HCT116 (cell line): ENCODE results near the gene ARID4A. TPM values are rescaled to one million over a fixed set of nuclear protein-coding genes. Genes with fewer than 3 reads are reported as not detected.

Experiments used
- ATAC-seq: fragments of 200-7000 bp; cut with Tn5 transposase; 2 replicates; pipeline ENCODE4 v1.9.1; 2020; ENCODE audit warnings: mild to moderate bottlenecking, moderate library complexity
- BruUV-seq: library from RNA; stranded (reverse); fragments of 400-500 nt; replicated peaks from 2 replicates; lab custom pipeline; 2021; lab: Mats Ljungman, UMichigan
- CTCF ChIA-PET: fragments of 300-600 bp; sonication (Branson Sonifier 250); formaldehyde crosslinking; loops from one replicate; lab custom pipeline; 2021; ENCODE audit warnings: antibody characterized with exemption; lab: Charles Lee
- POLR2A ChIA-PET: fragments of 300-600, 350-600 bp; sonication (Branson Sonifier 250); formaldehyde crosslinking; loops from one replicate; lab custom pipeline; 2021; ENCODE audit warnings: antibody characterized with exemption; lab: Charles Lee
- RAD21 ChIA-PET, 2 experiments: fragments of 300-600 bp; sonication (Branson Sonifier 250); formaldehyde crosslinking; loops; one replicate each; lab custom pipeline; 2023; ENCODE audit warnings: low total read pairs in 2 of 2; ENCODE audit not compliant: uncharacterized antibody in 2 of 2, unreplicated experiment in 2 of 2, low non-redundant PET in 1 of 2; lab: Charles Lee
- DNase-seq: peaks from one replicate; pipeline ENCODE4 v3.0.0-alpha.2; 2010; ENCODE audit warnings: low read depth, low spot score
- H2AFZ ChIP-seq: fragments of 200-600 bp; shearing (Covaris generic), sonication (generic); 2 replicates; pipeline ENCODE4 v1.6.1; 2017; ENCODE audit warnings: low read depth, mixed run types, mixed read lengths, antibody characterized with exemption, low read length; ENCODE audit not compliant: poor library complexity, severe bottlenecking
- H3K27ac ChIP-seq: 2 replicates; pipeline ENCODE4 v1.5.1; 2012; ENCODE audit warnings: low read depth, low read length
- H3K27me3 ChIP-seq: fragments of 200-600 bp; sonication (generic); 2 replicates; pipeline ENCODE4 v1.6.1; 2016; ENCODE audit warnings: mixed run types, low read length, mixed read lengths; ENCODE audit not compliant: insufficient read depth
- H3K36me3 ChIP-seq, 2 experiments: fragments of 200-500 bp in 1 of 2; fragments of 200-600 bp in 1 of 2; sonication (Bioruptor generic) in 1 of 2; sonication (generic) in 1 of 2; 2 replicates each; pipeline versions ENCODE4 v1.5.1 to v1.6.1; 2014 to 2016; ENCODE audit warnings: low read length in 2 of 2, inconsistent platforms in 1 of 2, mixed read lengths in 1 of 2, mixed run types in 1 of 2; ENCODE audit not compliant: insufficient read depth in 2 of 2, control insufficient read depth in 1 of 2
- H3K4me1 ChIP-seq, 2 experiments: fragments of 200-600 bp in 1 of 2; sonication (generic) in 1 of 2; 2 replicates each; pipeline versions ENCODE4 v1.5.1 to v1.6.1; 2012 to 2017; ENCODE audit warnings: low read length in 2 of 2, inconsistent platforms in 1 of 2, mild to moderate bottlenecking in 1 of 2, mixed read lengths in 1 of 2, mixed run types in 1 of 2, moderate library complexity in 1 of 2; ENCODE audit not compliant: insufficient read depth in 2 of 2, control insufficient read depth in 1 of 2
- H3K4me2 ChIP-seq: fragments of 200-600 bp; sonication (generic); 2 replicates; pipeline ENCODE4 v1.6.1; 2017; ENCODE audit warnings: mixed run types, low read length, mixed read lengths
- H3K4me3 ChIP-seq, 2 experiments: fragments of 200-600 bp in 1 of 2; sonication (generic) in 1 of 2; replicated peaks in 1 of 2; 2 replicates each; pipeline ENCODE4 v1.5.1; 2011 to 2016; ENCODE audit warnings: low read length in 2 of 2, control low read depth in 1 of 2, low read depth in 1 of 2, mild to moderate bottlenecking in 1 of 2, mixed read lengths in 1 of 2, mixed run types in 1 of 2
- H3K79me2 ChIP-seq: fragments of 200-600 bp; sonication (generic); 2 replicates; pipeline ENCODE4 v1.6.1; 2017; ENCODE audit warnings: mild to moderate bottlenecking, mixed run types, low read length, moderate library complexity, mixed read lengths; ENCODE audit not compliant: insufficient read depth
- H3K9ac ChIP-seq: fragments of 200-600 bp; sonication (generic); 2 replicates; pipeline ENCODE4 v1.6.1; 2016; ENCODE audit warnings: low read length, mixed read lengths
- H3K9me2 ChIP-seq: fragments of 200-600 bp; sonication (generic), shearing (Covaris generic); 2 replicates; pipeline ENCODE4 v1.6.1; 2017; ENCODE audit warnings: mixed run types, mild to moderate bottlenecking, moderate library complexity; ENCODE audit not compliant: insufficient read depth
- H3K9me3 ChIP-seq, 2 experiments: fragments of 200-500 bp in 1 of 2; fragments of 200-600 bp in 1 of 2; sonication (Bioruptor generic) in 1 of 2; sonication (generic) in 1 of 2; 2 replicates each; pipeline ENCODE4 v1.6.1; 2014 to 2017; ENCODE audit warnings: low read length in 2 of 2, mixed read lengths in 2 of 2, inconsistent platforms in 1 of 2, low read depth in 1 of 2, mild to moderate bottlenecking in 1 of 2, mixed run types in 1 of 2, moderate library complexity in 1 of 2; ENCODE audit not compliant: control insufficient read depth in 1 of 2, insufficient read depth in 1 of 2
- H4K20me1 ChIP-seq: fragments of 200-600 bp; sonication (generic), shearing (Covaris generic); 2 replicates; pipeline ENCODE4 v1.6.1; 2017; ENCODE audit warnings: mixed run types, mild to moderate bottlenecking, moderate library complexity; ENCODE audit not compliant: insufficient read depth
- CBX3 ChIP-seq: IDR thresholded peaks from 2 replicates; pipeline ENCODE4 v1.6.1; 2012; ENCODE audit warnings: low read depth
- CEBPB ChIP-seq: IDR thresholded peaks from 2 replicates; pipeline ENCODE4 v1.6.1; 2012; ENCODE audit warnings: low read depth
- CTCF ChIP-seq, 3 experiments: fragments of 200-600 bp in 1 of 3; sonication (generic) in 1 of 3; IDR thresholded peaks in 2 of 3; conservative IDR thresholded peaks in 1 of 3; 2 replicates each; pipeline ENCODE4 v1.5.1; 2012 to 2017; ENCODE audit warnings: low read depth in 2 of 3, low read length in 2 of 3, antibody characterized with exemption in 1 of 3, borderline replicate concordance in 1 of 3, control low read depth in 1 of 3, mild to moderate bottlenecking in 1 of 3, mixed read lengths in 1 of 3, mixed run types in 1 of 3, moderate library complexity in 1 of 3; ENCODE audit not compliant: insufficient read depth in 1 of 3
- EGR1 ChIP-seq: IDR thresholded peaks from 2 replicates; pipeline ENCODE4 v1.6.1; 2012; ENCODE audit warnings: low read depth
- EZH2phosphoT487 ChIP-seq: fragments of 200-600 bp; IDR thresholded peaks from 2 replicates; pipeline ENCODE4 v1.6.1; 2018; ENCODE audit warnings: antibody characterized with exemption, borderline replicate concordance
- FOSL1 ChIP-seq: IDR thresholded peaks from 2 replicates; pipeline ENCODE4 v1.6.1; 2012; ENCODE audit warnings: low read depth
- JUND ChIP-seq: IDR thresholded peaks from 2 replicates; pipeline ENCODE4 v1.6.1; 2012
- MAX ChIP-seq: IDR thresholded peaks from 2 replicates; pipeline ENCODE4 v1.6.1; 2012
- POLR2A ChIP-seq: IDR thresholded peaks from 2 replicates; pipeline ENCODE4 v1.7.0; 2011; ENCODE audit warnings: borderline replicate concordance; ENCODE audit not compliant: insufficient read depth, insufficient read length; ENCODE audit errors: extremely low read depth
- POLR2AphosphoS5 ChIP-seq: IDR thresholded peaks from 2 replicates; pipeline ENCODE4 v1.6.1; 2011; ENCODE audit warnings: mild to moderate bottlenecking, low read depth, low read length, moderate library complexity
- SIN3A ChIP-seq: IDR thresholded peaks from 2 replicates; pipeline ENCODE4 v1.6.1; 2012; ENCODE audit warnings: low read depth
- SP1 ChIP-seq: IDR thresholded peaks from 2 replicates; pipeline ENCODE4 v1.6.1; 2012; ENCODE audit warnings: low read depth
- SRF ChIP-seq: IDR thresholded peaks from 2 replicates; pipeline ENCODE4 v1.6.1; 2012; ENCODE audit warnings: low read depth
- YY1 ChIP-seq: IDR thresholded peaks from 2 replicates; pipeline ENCODE4 v1.6.1; 2011; ENCODE audit warnings: low read length, low read depth, moderate library complexity, mild to moderate bottlenecking; ENCODE audit not compliant: insufficient replicate concordance; ENCODE audit errors: extremely low read depth
- ZNF274 ChIP-seq: fragments of 200-500 bp; sonication (Bioruptor generic); IDR thresholded peaks from 2 replicates; pipeline ENCODE4 v1.6.1; 2014; ENCODE audit warnings: mild to moderate bottlenecking, low read depth, low read length, inconsistent platforms
- intact Hi-C: fragments of 100-400 bp; cut with micrococcal nuclease; formaldehyde crosslinking; loops from 2 replicates; pipeline ENCODE4 v1.10.0; 2022
- total RNA-seq: library from RNA; stranded (reverse); gene quantifications from one replicate; pipeline ENCODE4 v1.2.1, GENCODE V29; 2021; ENCODE audit not compliant: unreplicated experiment

ARID4A gene
- total RNA-seq, 1 experiment from 2014 or later, result 13.9 TPM

GRCh38 chr14:58272588-58273372, 25.6 kb upstream of the ARID4A start:
- H3K4me3 ChIP-seq, result no peak overlapping the region
- no peaks in the 10 kb centered on the region for H3K27me3 ChIP-seq
- H3K9me3 ChIP-seq, result no peaks in the 10 kb centered on the region
- no peak overlapping the region for H3K4me2 ChIP-seq
- H3K4me1 ChIP-seq, result no peaks in the 10 kb centered on the region
- no peak overlapping the region for H2AFZ ChIP-seq
- H3K27ac ChIP-seq, result no peak overlapping the region
- CTCF ChIA-PET, result no interaction called here
- peak; percentile 65 for ATAC-seq
- H3K9me2 ChIP-seq, result no peaks in the 10 kb centered on the region
- RAD21 ChIA-PET, result no interaction called here
- no peak overlapping the region for H3K9ac ChIP-seq
- BruUV-seq, result no TSS peak
- no peak for DNase-seq
- no peak for TF ChIP-seq POLR2A
- TF ChIP-seq MAX, result no peak
- peak in 2 of 3 experiments; percentile 39 to 45; a peak in 4 of 6 replicates for TF ChIP-seq CTCF (IDR thresholded peaks at IDR 0.05 in 2 of 3, conservative IDR thresholded peaks at IDR 0.05 in 1 of 3; ENCODE audit: borderline replicate concordance in 1 of 3, insufficient read depth in 1 of 3, low read depth in 2 of 3, low read length in 2 of 3)
- TF ChIP-seq JUND, result no peak
- no peak for TF ChIP-seq EGR1
- TF ChIP-seq, all 23 proteins: peak for 1
- Histone ChIP-seq H3K36me3 (peaks cover 39 to 41% of the 10 kb centered on the region in 2 experiments), H4K20me1 (peaks cover 3% of the 10 kb centered on the region; the same call in 1 of the 2 replicates), H3K79me2 (peaks cover 90% of the 10 kb centered on the region)
- intact Hi-C loops, result no loop called here
- POLR2A ChIA-PET, result no interaction called here

- ATAC-seq (no peak), DNase-seq (no peak)
- Histone ChIP-seq H3K79me2 (peaks cover 92% of the 10 kb centered on the region), H3K27me3 (no peaks in the 10 kb centered on the region), H3K27ac (no peak overlapping the region), H3K9me2 (no peaks in the 10 kb centered on the region), H3K36me3 (peaks cover 33 to 36% of the 10 kb centered on the region in 2 experiments), H4K20me1 (no peaks in the 10 kb centered on the region; the same call in 1 of the 2 replicates), H3K9me3 (no peaks in the 10 kb centered on the region), H3K4me1 (no peaks in the 10 kb centered on the region), H3K4me2 (no peak overlapping the region), H2AFZ (no peak overlapping the region), H3K4me3 (no peak overlapping the region), H3K9ac (no peak overlapping the region)
- BruUV-seq, result no TSS peak
- ChIA-PET POLR2A (no interaction called here), RAD21 (no interaction called here), CTCF (no interaction called here)
- intact Hi-C loops, result no loop called here
- no peak for TF ChIP-seq POLR2AphosphoS5
- TF ChIP-seq SIN3A, result no peak
- TF ChIP-seq YY1, result no peak
- no peak for TF ChIP-seq CEBPB
- no peak for TF ChIP-seq CTCF (IDR thresholded peaks at IDR 0.05 in 2 of 3, conservative IDR thresholded peaks at IDR 0.05 in 1 of 3; ENCODE audit: borderline replicate concordance in 1 of 3, insufficient read depth in 1 of 3, low read depth in 2 of 3, low read length in 2 of 3)
- no peak for TF ChIP-seq SP1
- no peak for TF ChIP-seq EZH2phosphoT487
- no peak for TF ChIP-seq ZNF274
- TF ChIP-seq CBX3, result no peak
- TF ChIP-seq POLR2A, result no peak
- no peak for TF ChIP-seq FOSL1
- no peak for TF ChIP-seq SRF
These were observed 23.5 kb upstream of the ARID4A start for GRCh38 chr14:58274881-58275280.
